Lung (tissue), 12 donors: Measurements from ENCODE around the gene COL4A2. TPM values are rescaled to one million over a fixed set of nuclear protein-coding genes. Genes with fewer than 3 reads are reported as not detected.

Source experiments
- ATAC-seq: fragments of 200-7000 bp; cut with Tn5 transposase; one replicate; pipeline ENCODE4 v1.9.1; 2020; ENCODE audit warnings: moderate number of reproducible peaks; ENCODE audit not compliant: insufficient read depth, low FRiP score
- DNase-seq, 3 donors: peaks; one replicate each; pipeline ENCODE4 v3.0.0-alpha.2; 2013 to 2017
- H3K27ac ChIP-seq, 2 donors: one replicate each; pipeline ENCODE4 v1.5.1; 2013; ENCODE audit warnings: mild to moderate bottlenecking in 2 of 2, moderate library complexity in 2 of 2, control low read depth in 1 of 2, inconsistent platforms in 1 of 2, low read depth in 1 of 2, low read length in 1 of 2
- H3K27me3 ChIP-seq, 3 donors: one replicate each; pipeline ENCODE4 v1.5.1; 2013; ENCODE audit warnings: low read length in 2 of 3; ENCODE audit not compliant: control insufficient read depth in 3 of 3, insufficient read depth in 3 of 3
- H3K36me3 ChIP-seq, 4 donors: one replicate each; pipeline ENCODE4 v1.5.1; 2013; ENCODE audit warnings: low read length in 4 of 4, mild to moderate bottlenecking in 1 of 4, moderate library complexity in 1 of 4; ENCODE audit not compliant: control insufficient read depth in 4 of 4, insufficient read depth in 4 of 4
- H3K4me1 ChIP-seq, 5 donors: one replicate each; pipeline ENCODE4 v1.5.1; 2013; ENCODE audit warnings: low read length in 5 of 5, mild to moderate bottlenecking in 2 of 5, moderate library complexity in 1 of 5; ENCODE audit not compliant: control insufficient read depth in 5 of 5, insufficient read depth in 5 of 5
- H3K4me3 ChIP-seq: one replicate; pipeline ENCODE4 v1.5.1; 2013; ENCODE audit warnings: mild to moderate bottlenecking, control low read depth, moderate library complexity
- H3K9ac ChIP-seq, 2 donors: one replicate each; pipeline ENCODE4 v1.5.1; 2013; ENCODE audit warnings: low read length in 2 of 2, control low read depth in 1 of 2; ENCODE audit not compliant: insufficient read depth in 1 of 2
- H3K9me3 ChIP-seq, 4 donors: one replicate each; pipeline ENCODE4 v1.5.1; 2013; ENCODE audit warnings: low read length in 3 of 4, mild to moderate bottlenecking in 1 of 4, moderate library complexity in 1 of 4; ENCODE audit not compliant: control insufficient read depth in 4 of 4, insufficient read depth in 3 of 4
- WGBS, 2 donors: extraction: QIAGEN DNeasy Blood & Tissue Kit; methylation state at CpG; one replicate each; pipeline ENCODE4 v1.1.7; 2013; 5-methylcytosine and 5-hydroxymethylcytosine counted together
- polyA plus RNA-seq, 2 donors: library from polyadenylated mRNA; stranded (reverse); fragments of 200-250 nt; gene quantifications; one replicate each; pipeline ENCODE4 v1.2.1, GENCODE V29; 2013
- total RNA-seq, 2 donors: library from RNA; depleted of rRNA in 1 of 2; stranded (reverse); fragments of >200 nt in 1 of 2; gene quantifications; one replicate each; pipeline ENCODE4 v1.2.1, GENCODE V29; 2014 to 2021
- TF ChIP-seq, protein P1 (sequence below): IDR thresholded peaks from 2 replicates; pipeline ENCODE4 v1.5.1; 2012; ENCODE audit warnings: mild to moderate bottlenecking; ENCODE audit errors: control extremely low read depth, extremely low read depth
- donor health status: control.
- donor health status: control.
- donor health status: Bipolar disorder and iron deficiency.
- donor health status: healthy.
- donor health status: DM: yes; HTN: yes; CAD: no.

Gene COL4A2
- total and polyA plus RNA-seq, 4 donors: 169 to 627 (median 339) TPM

DNA sequence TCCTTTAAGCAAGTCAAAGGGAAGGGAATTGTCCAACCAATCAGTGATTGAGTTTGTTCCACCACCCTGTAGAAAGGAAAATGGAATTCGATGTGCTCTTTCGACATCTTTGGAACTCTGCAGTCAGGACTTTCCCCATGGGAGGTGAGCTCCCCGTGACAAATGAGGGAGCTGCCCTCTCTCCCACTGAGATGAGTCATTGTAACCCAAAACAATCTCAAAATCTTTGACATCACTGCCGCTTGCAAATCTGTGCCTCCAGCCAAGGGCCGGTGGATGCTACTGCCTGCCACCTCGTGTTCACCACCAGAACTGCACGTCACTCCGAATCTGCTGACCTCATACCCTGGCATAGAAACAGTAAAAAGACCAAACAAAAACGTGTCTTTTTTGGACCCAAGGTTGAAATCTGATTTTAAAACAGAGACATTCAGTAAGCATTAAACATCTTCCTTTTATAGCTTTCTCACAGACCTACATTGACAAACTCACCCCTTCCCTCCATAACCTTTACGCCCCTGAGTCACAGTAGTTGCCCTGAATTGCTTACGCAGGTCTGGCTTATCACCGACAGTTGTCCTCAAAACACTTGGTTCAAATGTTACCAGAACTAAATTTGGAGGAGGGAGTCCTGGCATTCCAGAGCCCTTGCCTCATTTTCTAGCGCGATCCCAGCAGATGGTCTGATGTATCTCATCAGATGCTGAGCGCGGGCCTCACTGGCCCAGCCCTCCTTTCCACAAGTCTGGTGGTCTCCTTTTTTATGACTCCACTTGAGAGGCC is 105.2 kb downstream of the COL4A2 start:
- Histone ChIP-seq H3K27me3 (no peaks in the 10 kb centered on the region), H3K36me3 (peaks cover 0 to 5% (median 0%) of the 10 kb centered on the region in 4 donors), H3K9me3 (no peaks in the 10 kb centered on the region), H3K9ac (peak overlapping the region in 1 of 2 donors; percentile 75), H3K4me3 (no peak overlapping the region), H3K4me1 (peaks cover 5 to 32% (median 30%) of the 10 kb centered on the region in 5 donors), H3K27ac (peak overlapping the region; percentile 75 to 88)
- peak; percentile 86 for ATAC-seq
- peak; percentile 92 to 95 (median 93) for DNase-seq
- 34 to 36% methylated on average over 16 of the region's 16 CpGs for WGBS, 2 donors
- TF ChIP-seq, protein P1, sequence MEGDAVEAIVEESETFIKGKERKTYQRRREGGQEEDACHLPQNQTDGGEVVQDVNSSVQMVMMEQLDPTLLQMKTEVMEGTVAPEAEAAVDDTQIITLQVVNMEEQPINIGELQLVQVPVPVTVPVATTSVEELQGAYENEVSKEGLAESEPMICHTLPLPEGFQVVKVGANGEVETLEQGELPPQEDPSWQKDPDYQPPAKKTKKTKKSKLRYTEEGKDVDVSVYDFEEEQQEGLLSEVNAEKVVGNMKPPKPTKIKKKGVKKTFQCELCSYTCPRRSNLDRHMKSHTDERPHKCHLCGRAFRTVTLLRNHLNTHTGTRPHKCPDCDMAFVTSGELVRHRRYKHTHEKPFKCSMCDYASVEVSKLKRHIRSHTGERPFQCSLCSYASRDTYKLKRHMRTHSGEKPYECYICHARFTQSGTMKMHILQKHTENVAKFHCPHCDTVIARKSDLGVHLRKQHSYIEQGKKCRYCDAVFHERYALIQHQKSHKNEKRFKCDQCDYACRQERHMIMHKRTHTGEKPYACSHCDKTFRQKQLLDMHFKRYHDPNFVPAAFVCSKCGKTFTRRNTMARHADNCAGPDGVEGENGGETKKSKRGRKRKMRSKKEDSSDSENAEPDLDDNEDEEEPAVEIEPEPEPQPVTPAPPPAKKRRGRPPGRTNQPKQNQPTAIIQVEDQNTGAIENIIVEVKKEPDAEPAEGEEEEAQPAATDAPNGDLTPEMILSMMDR: peak; percentile 63

DNA sequence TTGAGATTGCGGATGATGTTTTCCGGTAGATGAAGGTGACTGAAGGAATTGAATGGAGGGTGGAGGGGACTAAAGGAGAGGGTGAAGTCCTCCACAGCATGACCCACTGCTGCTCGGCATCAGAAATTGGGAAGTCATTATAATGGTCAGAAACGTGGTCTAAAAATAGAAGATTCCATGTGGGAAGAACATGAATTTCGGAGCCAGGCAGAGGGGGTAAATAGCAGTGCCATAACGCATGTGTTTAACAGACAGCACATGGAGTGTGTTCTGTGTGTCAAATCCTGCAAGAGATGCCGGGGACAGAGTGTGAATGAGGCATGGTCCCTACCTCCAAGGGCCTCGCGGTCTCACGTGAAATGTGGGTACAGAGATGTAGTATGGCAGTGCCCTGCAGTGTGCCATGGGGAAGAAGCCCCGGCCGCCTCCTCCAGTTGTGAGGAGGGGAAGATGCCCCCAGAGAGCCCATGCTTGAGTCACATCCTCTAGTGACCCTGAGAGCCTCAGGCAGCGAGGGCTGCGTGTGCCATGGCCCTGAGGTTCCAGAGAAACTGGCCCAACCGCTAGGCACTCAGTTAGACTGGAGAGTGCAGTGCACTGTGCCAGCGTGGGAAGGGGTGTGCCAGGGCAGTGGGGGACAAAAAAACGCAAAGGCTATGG is 106.1 kb downstream of the COL4A2 start:
- Histone ChIP-seq H3K36me3 (peaks cover 0 to 5% (median 0%) of the 10 kb centered on the region in 4 donors), H3K27ac (peak overlapping the region; percentile 62 to 85), H3K4me3 (no peak overlapping the region), H3K9me3 (no peaks in the 10 kb centered on the region), H3K27me3 (no peaks in the 10 kb centered on the region), H3K9ac (peak overlapping the region in 1 of 2 donors; percentile 63), H3K4me1 (peaks cover 5 to 38% (median 24%) of the 10 kb centered on the region in 5 donors)
- DNase-seq (no peak), ATAC-seq (no peak)
- 81 to 82% methylated on average over 17 of the region's 17 CpGs for WGBS, 2 donors
- TF ChIP-seq, protein P1: no peak

DNA sequence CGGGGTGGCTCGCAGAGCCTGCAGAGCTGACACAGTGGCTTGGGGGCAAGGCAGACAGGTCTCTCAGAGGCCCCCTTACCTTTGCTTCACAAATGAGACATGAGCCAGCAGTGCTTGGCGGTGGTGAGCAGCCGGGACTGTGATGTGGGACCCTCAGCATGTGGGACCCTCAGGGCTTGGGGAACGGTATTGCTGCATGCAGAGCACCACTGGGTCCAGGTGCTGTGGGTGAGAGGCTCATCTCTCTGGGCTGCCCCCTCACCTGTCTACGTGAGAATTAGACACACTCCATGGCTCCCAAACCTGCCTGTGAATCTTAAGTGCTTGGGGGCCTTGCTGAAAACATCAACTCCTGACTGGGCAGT is 106.6 kb downstream of the COL4A2 start:
- no peak overlapping the region for H3K4me3 ChIP-seq
- no peak for DNase-seq
- H3K4me1 ChIP-seq: peaks cover 3 to 38% (median 23%) of the 10 kb centered on the region in 5 donors
- H3K9me3 ChIP-seq: no peaks in the 10 kb centered on the region
- TF ChIP-seq, protein P1: no peak
- H3K36me3 ChIP-seq: peaks cover 0 to 5% (median 0%) of the 10 kb centered on the region in 4 donors
- peak overlapping the region; percentile 62 to 85 for H3K27ac ChIP-seq
- H3K9ac ChIP-seq: no peak overlapping the region
- no peaks in the 10 kb centered on the region for H3K27me3 ChIP-seq
- no peak for ATAC-seq
- 73 to 83% methylated on average over 5 to 6 of the region's 6 CpGs for WGBS, 2 donors
